ENCODE results near the gene SLC12A9. TPM values are rescaled to one million over a fixed set of nuclear protein-coding genes. Genes with fewer than 3 reads are reported as not detected.

SLC12A9 gene
- polyA plus RNA-seq, 1 experiment, result 23.1 TPM

DNA sequence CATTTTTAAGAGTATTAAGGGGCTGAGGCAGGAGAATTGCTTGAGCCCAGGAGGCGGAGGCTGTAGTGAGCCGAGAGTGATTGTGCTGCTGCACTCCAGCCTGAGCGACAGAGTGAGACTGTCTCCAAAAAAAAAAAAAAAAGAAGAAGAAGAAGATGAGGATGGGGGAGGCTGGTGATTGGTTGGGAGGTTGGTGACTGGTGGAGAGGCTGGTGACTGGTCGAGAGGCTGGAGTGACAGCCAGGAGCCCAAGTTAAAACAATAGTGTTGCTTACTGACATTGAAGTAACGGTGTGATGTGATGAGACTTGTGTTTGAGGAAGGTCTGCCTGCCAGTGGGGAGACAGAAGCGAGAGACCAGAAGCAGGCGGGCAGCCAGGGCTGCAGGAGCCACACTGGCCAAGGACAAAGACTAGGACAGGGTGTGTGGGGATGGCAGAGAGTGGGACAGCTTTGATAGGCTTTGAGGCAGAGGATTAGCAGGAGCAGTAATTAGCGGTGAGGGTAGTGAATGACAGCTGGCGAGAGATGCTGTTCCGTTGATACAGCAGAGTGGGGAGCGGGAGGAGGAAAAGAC lies 27.3 kb downstream of the SLC12A9 start:
- ChIA-PET CTCF (interaction anchor here (1.2 kb wide), 1 partner anchor 152 kb away, joined by 3 read pairs; no protein-coding TSS in a partner anchor), POLR2A (no interaction called here)
- TF ChIP-seq, protein P1, sequence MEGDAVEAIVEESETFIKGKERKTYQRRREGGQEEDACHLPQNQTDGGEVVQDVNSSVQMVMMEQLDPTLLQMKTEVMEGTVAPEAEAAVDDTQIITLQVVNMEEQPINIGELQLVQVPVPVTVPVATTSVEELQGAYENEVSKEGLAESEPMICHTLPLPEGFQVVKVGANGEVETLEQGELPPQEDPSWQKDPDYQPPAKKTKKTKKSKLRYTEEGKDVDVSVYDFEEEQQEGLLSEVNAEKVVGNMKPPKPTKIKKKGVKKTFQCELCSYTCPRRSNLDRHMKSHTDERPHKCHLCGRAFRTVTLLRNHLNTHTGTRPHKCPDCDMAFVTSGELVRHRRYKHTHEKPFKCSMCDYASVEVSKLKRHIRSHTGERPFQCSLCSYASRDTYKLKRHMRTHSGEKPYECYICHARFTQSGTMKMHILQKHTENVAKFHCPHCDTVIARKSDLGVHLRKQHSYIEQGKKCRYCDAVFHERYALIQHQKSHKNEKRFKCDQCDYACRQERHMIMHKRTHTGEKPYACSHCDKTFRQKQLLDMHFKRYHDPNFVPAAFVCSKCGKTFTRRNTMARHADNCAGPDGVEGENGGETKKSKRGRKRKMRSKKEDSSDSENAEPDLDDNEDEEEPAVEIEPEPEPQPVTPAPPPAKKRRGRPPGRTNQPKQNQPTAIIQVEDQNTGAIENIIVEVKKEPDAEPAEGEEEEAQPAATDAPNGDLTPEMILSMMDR (IDR thresholded peaks at IDR 0.05; ENCODE audit: insufficient read depth, low read depth, low read length), result no peak
- no peak overlapping the region for H3K4me3 ChIP-seq (ENCODE audit: low read depth, low read length)
- DNase-seq (ENCODE audit: low read depth), result no peak
- peaks cover 29% of the 10 kb centered on the region for H3K36me3 ChIP-seq (ENCODE audit: control insufficient read depth, insufficient read depth, low read length)
- H3K27me3 ChIP-seq (ENCODE audit: control insufficient read depth, insufficient read depth, low read length), result no peaks in the 10 kb centered on the region

DNA sequence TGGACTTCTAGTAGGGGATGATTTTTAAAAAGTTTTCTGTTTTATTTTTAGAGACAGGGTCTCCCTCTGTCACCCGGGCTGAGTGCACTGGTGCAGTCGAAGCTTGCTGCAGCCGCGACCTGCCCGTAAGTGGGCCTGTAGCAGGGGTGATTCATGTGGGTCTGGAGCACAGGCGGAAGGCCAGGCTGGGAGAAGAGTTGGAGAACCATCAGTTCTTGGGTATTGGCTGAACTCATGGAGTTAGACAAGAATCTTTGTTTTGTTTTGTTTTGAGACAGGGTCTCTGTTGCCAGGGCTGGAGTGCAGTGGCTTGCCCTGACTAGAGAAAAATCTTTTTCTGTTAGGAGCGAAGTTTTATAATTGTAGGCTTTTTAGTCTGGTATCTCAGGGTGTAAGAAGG lies 28.1 kb downstream of the SLC12A9 start:
- ChIA-PET POLR2A (no interaction called here), CTCF (interaction anchor here (1.2 kb wide), 1 partner anchor 151 kb away, joined by 3 read pairs; no protein-coding TSS in a partner anchor)
- TF ChIP-seq, protein P1 (IDR thresholded peaks at IDR 0.05; ENCODE audit: insufficient read depth, low read depth, low read length), result no peak
- H3K27me3 ChIP-seq (ENCODE audit: control insufficient read depth, insufficient read depth, low read length), result no peaks in the 10 kb centered on the region
- H3K36me3 ChIP-seq (ENCODE audit: control insufficient read depth, insufficient read depth, low read length), result peaks cover 37% of the 10 kb centered on the region
- no peak for DNase-seq (ENCODE audit: low read depth)
- H3K4me3 ChIP-seq (ENCODE audit: low read depth, low read length), result no peak overlapping the region

DNA sequence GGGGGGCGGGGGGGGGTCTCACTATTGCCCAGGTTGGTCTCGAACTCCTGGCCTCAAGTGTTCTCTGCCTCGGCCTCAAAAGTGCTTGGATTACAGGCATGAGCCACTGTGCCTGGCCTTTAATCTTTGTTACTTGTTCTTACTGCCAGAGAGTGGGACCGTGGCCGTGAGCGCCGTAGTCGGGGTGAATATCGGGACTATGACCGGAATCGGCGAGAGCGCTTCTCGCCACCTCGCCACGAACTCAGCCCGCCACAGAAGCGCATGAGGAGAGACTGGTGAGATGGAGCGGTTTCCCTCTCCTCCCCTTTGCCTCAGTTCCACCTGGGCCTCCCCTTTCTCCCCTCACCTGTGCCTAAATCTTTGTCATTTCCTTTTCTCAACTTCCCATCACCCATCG lies 28.6 kb downstream of the SLC12A9 start:
- DNase-seq (ENCODE audit: low read depth), result no peak
- Histone ChIP-seq H3K4me3 (ENCODE audit: low read depth, low read length) (no peak overlapping the region), H3K27me3 (ENCODE audit: control insufficient read depth, insufficient read depth, low read length) (no peaks in the 10 kb centered on the region), H3K36me3 (ENCODE audit: control insufficient read depth, insufficient read depth, low read length) (peaks cover 41% of the 10 kb centered on the region)
- POLR2A ChIA-PET, result no interaction called here
- TF ChIP-seq, protein P1 (IDR thresholded peaks at IDR 0.05; ENCODE audit: insufficient read depth, low read depth, low read length), result no peak
- CTCF ChIA-PET, result interaction anchor here (1.2 kb wide), 1 partner anchor 150 kb away, joined by 3 read pairs; no protein-coding TSS in a partner anchor

DNA sequence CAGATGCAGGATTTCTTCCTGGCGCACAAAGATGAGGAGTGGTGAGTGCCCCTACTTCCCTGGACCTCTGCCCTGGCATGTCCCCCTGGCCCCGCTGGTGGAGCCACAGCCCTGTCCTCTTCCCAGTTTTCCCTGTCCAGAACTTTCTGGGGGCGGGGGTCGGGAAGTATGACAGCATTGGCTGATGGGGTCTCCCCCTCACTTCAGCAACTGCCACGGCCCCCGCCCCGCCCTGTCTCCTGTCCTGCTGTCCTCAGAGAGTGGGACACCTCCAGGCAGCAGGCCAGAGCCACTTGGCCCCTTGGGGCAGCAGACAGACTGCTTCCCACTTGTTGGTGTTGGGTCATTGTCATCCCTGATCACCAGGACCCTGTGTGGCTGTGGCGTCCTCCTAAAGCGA lies 29.7 kb downstream of the SLC12A9 start:
- TF ChIP-seq, protein P1 (IDR thresholded peaks at IDR 0.05; ENCODE audit: insufficient read depth, low read depth, low read length), result no peak
- POLR2A ChIA-PET, result no interaction called here
- Histone ChIP-seq H3K4me3 (ENCODE audit: low read depth, low read length) (no peak overlapping the region), H3K36me3 (ENCODE audit: control insufficient read depth, insufficient read depth, low read length) (peaks cover 52% of the 10 kb centered on the region), H3K27me3 (ENCODE audit: control insufficient read depth, insufficient read depth, low read length) (no peaks in the 10 kb centered on the region)
- CTCF ChIA-PET, result interaction anchor here (1.0 kb wide), 2 partner anchors 16 to 177 kb away, joined by 3 read pairs; no protein-coding TSS in a partner anchor
- DNase-seq (ENCODE audit: low read depth), result no peak

DNA sequence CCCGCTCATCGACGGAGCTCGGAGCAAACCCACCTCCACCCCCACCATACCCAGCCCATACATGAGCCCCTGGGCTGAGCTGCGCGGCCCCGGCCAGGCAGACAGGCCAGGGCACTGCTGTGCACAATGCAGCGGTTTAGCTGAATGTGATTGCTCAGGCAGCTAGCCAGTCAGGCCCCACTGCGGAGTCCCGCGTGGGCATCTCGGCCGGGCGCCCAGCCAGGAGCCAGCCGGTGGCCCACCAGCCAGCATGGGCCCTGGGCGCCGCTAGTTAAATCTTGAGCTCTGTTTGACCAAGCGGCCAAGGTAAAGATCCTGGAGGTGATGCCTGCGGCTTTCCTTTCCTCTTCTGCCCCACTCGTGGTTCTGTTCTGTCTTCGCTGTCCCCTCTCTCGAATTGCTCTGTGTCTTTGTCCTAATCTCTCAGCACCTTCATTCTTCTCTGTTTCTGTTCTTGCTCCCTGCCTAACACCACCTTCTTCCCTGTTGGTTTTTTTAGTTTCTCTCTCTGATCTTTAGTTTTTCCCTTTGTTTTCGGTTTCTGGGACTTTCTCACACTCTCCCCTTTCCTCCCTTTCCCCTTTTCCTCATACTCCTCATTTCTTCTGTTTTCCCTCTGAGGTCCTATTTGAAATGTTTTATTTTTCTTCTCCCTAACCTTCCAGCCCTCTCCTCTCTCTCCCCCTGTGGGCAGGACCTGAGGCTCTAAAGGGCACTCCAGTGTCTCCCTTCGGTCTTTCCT lies 30.4 kb downstream of the SLC12A9 start:
- H3K27me3 ChIP-seq (ENCODE audit: control insufficient read depth, insufficient read depth, low read length), result no peaks in the 10 kb centered on the region
- TF ChIP-seq, protein P1 (IDR thresholded peaks at IDR 0.05; ENCODE audit: insufficient read depth, low read depth, low read length), result no peak
- DNase-seq (ENCODE audit: low read depth), result no peak
- POLR2A ChIA-PET, result no interaction called here
- peaks cover 57% of the 10 kb centered on the region for H3K36me3 ChIP-seq (ENCODE audit: control insufficient read depth, insufficient read depth, low read length)
- no peak overlapping the region for H3K4me3 ChIP-seq (ENCODE audit: low read depth, low read length)
- CTCF ChIA-PET, result interaction anchor here (1.0 kb wide), 2 partner anchors 15 to 176 kb away, joined by 3 read pairs; no protein-coding TSS in a partner anchor

All from BJ (cell line).